H1 (cell line): ENCODE data around the gene CYB5R2. TPM values are rescaled to one million over a fixed set of nuclear protein-coding genes. Genes with fewer than 3 reads are reported as not detected.

Source experiments
- CTCF ChIA-PET: fragments of 300-600 bp; sonication (Branson Sonifier 250); formaldehyde crosslinking; loops from one replicate; lab custom pipeline; 2021; ENCODE audit not compliant: partially characterized antibody; lab: Charles Lee
- POLR2A ChIA-PET: fragments of 300-600 bp; sonication (Branson Sonifier 250); formaldehyde crosslinking; loops from one replicate; lab custom pipeline; 2021; ENCODE audit warnings: inconsistent platforms; ENCODE audit not compliant: partially characterized antibody; lab: Charles Lee
- DNase-seq, 2 experiments: peaks; one replicate each; pipeline versions ENCODE4 v3.0.0 to v3.0.0-alpha.2; 2010 to 2022; ENCODE audit warnings: low spot score in 2 of 2, low read depth in 1 of 2, mixed read lengths in 1 of 2
- FAIRE-seq: peaks from 2 replicates; lab custom pipeline; 2011; peaks lifted over from hg19 to GRCh38; lab: Jason Lieb, UNC
- H2AFZ ChIP-seq: 2 replicates; pipeline ENCODE4 v1.8.1; 2012; ENCODE audit warnings: low read length, inconsistent platforms
- H2AK5ac ChIP-seq: 2 replicates; pipeline ENCODE4 v1.6.1; 2013; ENCODE audit warnings: low read depth, low read length
- H2BK120ac ChIP-seq: replicated peaks from 2 replicates; pipeline ENCODE3; 2013; ENCODE audit warnings: low read depth, low read length, inconsistent platforms
- H2BK12ac ChIP-seq: 2 replicates; pipeline ENCODE4 v1.6.1; 2013; ENCODE audit warnings: low read depth, low read length
- H2BK15ac ChIP-seq: 2 replicates; pipeline ENCODE4 v1.6.1; 2013; ENCODE audit warnings: low read length
- H2BK20ac ChIP-seq: 2 replicates; pipeline ENCODE4 v1.6.1; 2013; ENCODE audit warnings: low read length
- H2BK5ac ChIP-seq: 2 replicates; pipeline ENCODE4 v1.6.1; 2013; ENCODE audit warnings: low read depth, low read length
- H3K14ac ChIP-seq: 2 replicates; pipeline ENCODE4 v1.6.1; 2013; ENCODE audit warnings: inconsistent platforms; ENCODE audit not compliant: insufficient read length
- H3K18ac ChIP-seq: 2 replicates; pipeline ENCODE4 v1.6.1; 2013; ENCODE audit warnings: low read length; ENCODE audit errors: extremely low read depth
- H3K23ac ChIP-seq: 2 replicates; pipeline ENCODE4 v1.6.1; 2013; ENCODE audit warnings: inconsistent platforms; ENCODE audit not compliant: insufficient read length
- H3K23me2 ChIP-seq: 2 replicates; pipeline ENCODE4 v1.6.1; 2013; ENCODE audit warnings: low read depth, low read length
- H3K27ac ChIP-seq: 2 replicates; pipeline ENCODE4 v1.6.1; 2011; ENCODE audit warnings: low read depth, low read length, inconsistent platforms
- H3K27me3 ChIP-seq, 4 experiments: replicated peaks in 1 of 4; 1 replicate in 1 of 4; 2 replicates in 3 of 4; pipeline versions ENCODE4 v1.6.1 to v1.8.1; 2011 to 2013; ENCODE audit warnings: low read length in 3 of 4, mild to moderate bottlenecking in 3 of 4, inconsistent platforms in 2 of 4, mixed read lengths in 2 of 4, moderate library complexity in 1 of 4; ENCODE audit not compliant: control insufficient read depth in 3 of 4, insufficient read depth in 3 of 4; ENCODE audit errors: extremely low read depth in 1 of 4
- H3K36me3 ChIP-seq, 4 experiments: 2 replicates each; pipeline versions ENCODE4 v1.6.1 to v1.8.1; 2011 to 2013; ENCODE audit warnings: mild to moderate bottlenecking in 4 of 4, low read length in 3 of 4, moderate library complexity in 2 of 4, control low read depth in 1 of 4, inconsistent platforms in 1 of 4; ENCODE audit not compliant: insufficient read depth in 4 of 4, control insufficient read depth in 2 of 4
- H3K4ac ChIP-seq: replicated peaks from 2 replicates; pipeline ENCODE3; 2013; ENCODE audit warnings: low read length, low read depth, mixed read lengths, inconsistent platforms; ENCODE audit not compliant: insufficient read length
- H3K4me1 ChIP-seq, 4 experiments: replicated peaks in 1 of 4; 1 replicate in 1 of 4; 2 replicates in 3 of 4; pipeline versions ENCODE4 v1.6.1 to v1.8.1; 2011 to 2013; ENCODE audit warnings: low read length in 3 of 4, inconsistent platforms in 2 of 4, mixed read lengths in 1 of 4; ENCODE audit not compliant: insufficient read depth in 4 of 4, control insufficient read depth in 3 of 4
- H3K4me2 ChIP-seq, 2 experiments: 2 replicates each; pipeline versions ENCODE4 v1.6.1 to v1.8.1; 2011 to 2013; ENCODE audit warnings: low read depth in 2 of 2, low read length in 2 of 2, control low read depth in 1 of 2, inconsistent platforms in 1 of 2, mild to moderate bottlenecking in 1 of 2; ENCODE audit not compliant: insufficient read depth in 1 of 2
- H3K4me3 ChIP-seq, 4 experiments: fragments of 200-600, 300-600 bp in 1 of 4; sonication (generic), shearing (Covaris generic), sonication (Bioruptor Twin) in 1 of 4; 2 replicates each; pipeline versions ENCODE4 v1.5.1 to v1.8.1; 2011 to 2016; ENCODE audit warnings: low read length in 4 of 4, low read depth in 3 of 4, control low read depth in 2 of 4, inconsistent platforms in 2 of 4, mild to moderate bottlenecking in 2 of 4, mixed read lengths in 1 of 4, moderate library complexity in 1 of 4; ENCODE audit not compliant: insufficient read depth in 2 of 4; ENCODE audit errors: extremely low read depth in 1 of 4
- H3K56ac ChIP-seq: replicated peaks from 2 replicates; pipeline ENCODE3; 2013; ENCODE audit warnings: low read depth, mild to moderate bottlenecking, mixed read lengths, low read length, inconsistent platforms; ENCODE audit not compliant: insufficient read length
- H3K79me1 ChIP-seq: 2 replicates; pipeline ENCODE4 v1.6.1; 2013; ENCODE audit warnings: low read depth, low read length, control low read depth
- H3K79me2 ChIP-seq, 2 experiments: 2 replicates each; pipeline versions ENCODE4 v1.6.1 to v1.8.1; 2012 to 2013; ENCODE audit warnings: low read length in 2 of 2, mild to moderate bottlenecking in 2 of 2, inconsistent platforms in 1 of 2; ENCODE audit not compliant: insufficient read depth in 2 of 2, control insufficient read depth in 1 of 2
- H3K9ac ChIP-seq, 4 experiments: replicated peaks in 1 of 4; 1 replicate in 1 of 4; 2 replicates in 3 of 4; pipeline versions ENCODE4 v1.6.1 to v1.8.1; 2011 to 2013; ENCODE audit warnings: low read depth in 3 of 4, low read length in 3 of 4, control low read depth in 2 of 4, mild to moderate bottlenecking in 2 of 4, moderate library complexity in 2 of 4, inconsistent platforms in 1 of 4; ENCODE audit errors: extremely low read depth in 1 of 4
- H3K9me3 ChIP-seq, 2 experiments: 2 replicates each; pipeline versions ENCODE4 v1.6.1 to v1.8.1; 2012 to 2013; ENCODE audit warnings: mild to moderate bottlenecking in 2 of 2, moderate library complexity in 2 of 2, control low read depth in 1 of 2, inconsistent platforms in 1 of 2, low read depth in 1 of 2, low read length in 1 of 2, mixed read lengths in 1 of 2; ENCODE audit not compliant: insufficient read depth in 2 of 2
- H4K20me1 ChIP-seq, 2 experiments: replicated peaks in 1 of 2; 2 replicates each; pipeline versions ENCODE3 to v1.8.1; 2011 to 2013; ENCODE audit warnings: inconsistent platforms in 2 of 2, low read length in 2 of 2, mild to moderate bottlenecking in 1 of 2; ENCODE audit not compliant: insufficient read depth in 2 of 2, control insufficient read depth in 1 of 2
- H4K5ac ChIP-seq: 2 replicates; pipeline ENCODE4 v1.6.1; 2013; ENCODE audit warnings: low read length, low read depth, mixed read lengths, inconsistent platforms; ENCODE audit not compliant: insufficient read length
- H4K8ac ChIP-seq: 2 replicates; pipeline ENCODE4 v1.8.0; 2013; ENCODE audit warnings: mild to moderate bottlenecking, moderate library complexity, low read length, inconsistent platforms; ENCODE audit not compliant: insufficient read depth; ENCODE audit errors: extremely low read depth
- H4K91ac ChIP-seq: replicated peaks from 2 replicates; pipeline ENCODE3; 2013; ENCODE audit warnings: low read length, mixed read lengths, inconsistent platforms; ENCODE audit not compliant: insufficient read length
- ASH2L ChIP-seq: fragments of 200-600, 300-600 bp; sonication (generic); IDR thresholded peaks from one replicate; pipeline ENCODE4 v1.7.1; 2017; ENCODE audit warnings: low read length
- EP300 ChIP-seq, 2 experiments: IDR thresholded peaks; 1 replicate in 1 of 2; 2 replicates in 1 of 2; pipeline ENCODE4 v1.6.1; 2011 to 2012; ENCODE audit warnings: low read depth in 2 of 2, low read length in 2 of 2, mild to moderate bottlenecking in 2 of 2, borderline replicate concordance in 1 of 2, inconsistent platforms in 1 of 2, moderate library complexity in 1 of 2
- HDAC2 ChIP-seq, 2 experiments: fragments of 300-600 bp in 1 of 2; sonication (generic) in 1 of 2; IDR thresholded peaks; 2 replicates each; pipeline ENCODE4 v1.6.1; 2011 to 2012; ENCODE audit warnings: low read depth in 2 of 2, low read length in 2 of 2, mild to moderate bottlenecking in 2 of 2, moderate library complexity in 2 of 2, borderline replicate concordance in 1 of 2, inconsistent platforms in 1 of 2
- KDM4A ChIP-seq: IDR thresholded peaks from one replicate; pipeline ENCODE4 v1.7.1; 2012; ENCODE audit warnings: low read depth, mild to moderate bottlenecking, moderate library complexity, low read length, inconsistent platforms; ENCODE audit not compliant: severe bottlenecking
- NANOG ChIP-seq: IDR thresholded peaks from 2 replicates; pipeline ENCODE4 v1.6.1; 2011; ENCODE audit warnings: low read length, low read depth, mild to moderate bottlenecking, inconsistent platforms; ENCODE audit not compliant: insufficient read depth, poor library complexity, severe bottlenecking
- RFX5 ChIP-seq: IDR thresholded peaks from 2 replicates; pipeline ENCODE4 v1.6.1; 2011; ENCODE audit warnings: low read depth, low read length, improper control_type of control experiment, borderline replicate concordance
- SP4 ChIP-seq: IDR thresholded peaks from 2 replicates; pipeline ENCODE4 v1.6.1; 2012; ENCODE audit warnings: low read length, inconsistent platforms
- TAF1 ChIP-seq: IDR thresholded peaks from 2 replicates; pipeline ENCODE4 v1.6.1; 2011; ENCODE audit warnings: mild to moderate bottlenecking, low read depth, low read length
- TEAD4 ChIP-seq: IDR thresholded peaks from 2 replicates; pipeline ENCODE4 v1.6.1; 2012; ENCODE audit warnings: low read depth, low read length, inconsistent platforms, mixed read lengths
- WGBS, 2 experiments: shearing (Covaris generic) in 1 of 2; methylation state at CpG; one replicate each; pipeline versions ENCODE4 v1.1.6 to v1.1.7; 2013 to 2015; ENCODE audit warnings: low lambda C conversion rate in 2 of 2, mixed read lengths in 2 of 2, inconsistent platforms in 1 of 2, low coverage in 1 of 2, missing lambda C conversion rate in 1 of 2; ENCODE audit not compliant: insufficient replicate concordance in 2 of 2, insufficient coverage in 1 of 2, insufficient read length in 1 of 2; ENCODE audit errors: extremely low coverage in 1 of 2, missing lambda C conversion rate in 1 of 2; 5-methylcytosine and 5-hydroxymethylcytosine counted together
- polyA plus RNA-seq, 7 experiments: library from polyadenylated mRNA; depleted of rRNA in 3 of 7; stranded (reverse) in 5 of 7; unstranded in 2 of 7; fragments of >200 nt in 5 of 7; fragments of 200-250 nt in 2 of 7; gene quantifications; 1 replicate in 5 of 7; 2 replicates in 1 of 7; 4 replicates in 1 of 7; pipeline versions ENCODE4 v1.2.1 to v1.2.3, GENCODE V29; 2011 to 2013; ENCODE audit warnings: missing spikeins in 2 of 7, mixed read lengths in 2 of 7
- total RNA-seq: library from RNA; stranded (reverse); fragmentation: NEBNext Ultra II Directional; extraction: Animal tissue kit (Norgen Biotek cat#: 25700); gene quantifications from 2 replicates; pipeline ENCODE4 v1.2.1, GENCODE V29; 2021

The CYB5R2 gene
- total and polyA plus RNA-seq, 2 of the 8 experiments (the other 6 are each of a cell fraction or from before 2014, with no cell fraction given) = 53.0 to 55.9 TPM

- H2AK5ac ChIP-seq = no peak overlapping the region
- no peak overlapping the region for H3K4ac ChIP-seq
- WGBS, 2 experiments = 84% methylated on average over 3 of the region's 3 CpGs; no CpG with 5 or more reads in 1 of the 2 experiments
- no peak overlapping the region for H4K8ac ChIP-seq
- no peaks in the 10 kb centered on the region; the same call in 1 of the 2 replicates for H3K23me2 ChIP-seq
- FAIRE-seq (no peak), DNase-seq (no peak)
- no peak overlapping the region for H2AFZ ChIP-seq
- H2BK12ac ChIP-seq = no peak overlapping the region
- H3K79me2 ChIP-seq = no peaks in the 10 kb centered on the region
- no peaks in the 10 kb centered on the region for H4K20me1 ChIP-seq
- no peak overlapping the region for H3K9ac ChIP-seq
- H2BK20ac ChIP-seq = no peak overlapping the region
- H3K36me3 ChIP-seq = no peaks in the 10 kb centered on the region
- H3K27me3 ChIP-seq = no peaks in the 10 kb centered on the region
- H3K9me3 ChIP-seq = no peaks in the 10 kb centered on the region
- H3K4me1 ChIP-seq = no peaks in the 10 kb centered on the region
- no peak overlapping the region for H3K14ac ChIP-seq
- POLR2A ChIA-PET = no interaction called here
- H2BK15ac ChIP-seq = no peak overlapping the region
- TF ChIP-seq EP300 (IDR thresholded peaks at IDR 0.05; ENCODE audit: borderline replicate concordance in 1 of 2, low read depth in 2 of 2, low read length in 2 of 2) (no peak), TEAD4 (no peak), ASH2L (no peak), NANOG (no peak), KDM4A (no peak), SP4 (no peak), TAF1 (no peak), RFX5 (no peak), HDAC2 (IDR thresholded peaks at IDR 0.05; ENCODE audit: borderline replicate concordance in 1 of 2, low read depth in 2 of 2, low read length in 2 of 2) (no peak)
- no peak overlapping the region for H2BK120ac ChIP-seq
- no peak overlapping the region for H3K4me3 ChIP-seq
- CTCF ChIA-PET = no interaction called here
- H3K27ac ChIP-seq = no peak overlapping the region
- no peak overlapping the region for H3K18ac ChIP-seq
- no peak overlapping the region for H3K23ac ChIP-seq
- no peak overlapping the region for H3K4me2 ChIP-seq
- H3K79me1 ChIP-seq = no peaks in the 10 kb centered on the region
- H2BK5ac ChIP-seq = no peak overlapping the region
- no peak overlapping the region for H4K5ac ChIP-seq
- no peak overlapping the region for H3K56ac ChIP-seq
- H4K91ac ChIP-seq = no peak overlapping the region
These were observed 41.5 kb upstream of the CYB5R2 start for GRCh38 chr11:7714786-7715185.
